HG03060 (cell line): ENCODE measurements around the gene CFHR4.
"Not testable (repeated sequence)": the region's sequence is repeated elsewhere in the genome, so short reads cannot be mapped to it uniquely, and the experiment has no call there.

Experiments
- ATAC-seq: cut with Tn5 transposase; IDR thresholded peaks from one replicate; pipeline ENCODE4 v1.9.1; 2021; ENCODE audit warnings: low read depth, moderate number of reproducible peaks; ENCODE audit not compliant: unreplicated experiment

The CFHR4 gene

DNA sequence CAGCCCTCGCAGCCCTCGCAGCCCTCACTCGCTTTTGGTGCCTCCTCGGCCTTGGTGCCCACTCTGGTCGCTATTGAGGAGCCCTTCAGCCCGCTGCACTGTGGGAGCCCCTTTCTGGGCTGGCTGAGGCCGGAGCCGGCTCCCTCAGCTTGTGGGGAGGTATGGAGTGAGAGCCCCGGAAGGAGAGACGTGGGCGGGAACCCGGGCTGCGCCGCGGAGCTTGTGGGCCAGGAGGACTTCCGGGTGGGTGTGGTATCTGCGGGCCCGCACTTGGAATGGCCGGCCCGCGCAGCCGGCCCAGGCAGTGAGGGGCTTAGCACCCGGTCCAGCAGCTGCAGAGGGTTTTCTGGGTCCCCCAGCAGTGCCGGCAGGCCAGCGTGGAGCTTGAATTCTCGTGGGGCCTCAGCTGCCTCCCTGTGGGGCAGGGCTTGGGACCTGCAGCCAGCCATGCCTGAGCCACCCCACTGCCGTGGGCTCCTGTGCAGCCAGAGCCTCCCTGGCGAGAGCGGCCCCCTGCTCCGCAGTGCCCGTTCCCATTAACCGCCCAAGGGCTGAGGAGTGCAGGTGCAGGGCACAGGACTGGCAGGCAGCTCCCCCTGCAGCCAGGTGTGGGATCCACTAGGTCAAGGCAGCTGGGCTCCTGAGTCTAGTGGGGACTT, 45.8 kb downstream of the CFHR4 start:
- ATAC-seq = no peak

DNA sequence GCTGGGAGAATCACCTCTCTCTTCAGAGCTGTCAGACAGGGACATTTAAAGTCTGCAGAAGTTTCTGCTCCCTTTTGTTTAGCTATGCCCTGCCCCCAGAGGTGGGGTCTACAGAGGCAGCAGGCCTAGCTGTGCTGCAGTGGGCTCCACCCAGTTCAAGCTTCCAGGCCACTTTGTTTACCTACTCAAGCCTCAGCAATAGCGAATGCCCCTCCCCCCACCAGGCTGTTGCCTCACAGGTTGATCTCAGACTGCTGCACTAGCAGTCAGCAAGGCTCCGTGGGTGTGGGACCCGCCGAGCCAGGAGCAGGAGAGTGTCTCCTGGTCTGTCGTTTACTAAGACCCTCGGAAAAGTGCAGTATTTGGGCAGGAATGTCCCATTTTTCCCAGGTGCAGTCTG, 53.6 kb downstream of the CFHR4 start:
- not testable (repeated sequence) for ATAC-seq

- ATAC-seq = not testable (repeated sequence)
Measured at GRCh38 chr1:196943568-196943967, 55.7 kb downstream of the CFHR4 start, which contains the start of gene CFHR2. Gene CFHR2 (plus strand): TSS chr1:196943738. CDS start chr1:196943881, 143 bp downstream.

DNA sequence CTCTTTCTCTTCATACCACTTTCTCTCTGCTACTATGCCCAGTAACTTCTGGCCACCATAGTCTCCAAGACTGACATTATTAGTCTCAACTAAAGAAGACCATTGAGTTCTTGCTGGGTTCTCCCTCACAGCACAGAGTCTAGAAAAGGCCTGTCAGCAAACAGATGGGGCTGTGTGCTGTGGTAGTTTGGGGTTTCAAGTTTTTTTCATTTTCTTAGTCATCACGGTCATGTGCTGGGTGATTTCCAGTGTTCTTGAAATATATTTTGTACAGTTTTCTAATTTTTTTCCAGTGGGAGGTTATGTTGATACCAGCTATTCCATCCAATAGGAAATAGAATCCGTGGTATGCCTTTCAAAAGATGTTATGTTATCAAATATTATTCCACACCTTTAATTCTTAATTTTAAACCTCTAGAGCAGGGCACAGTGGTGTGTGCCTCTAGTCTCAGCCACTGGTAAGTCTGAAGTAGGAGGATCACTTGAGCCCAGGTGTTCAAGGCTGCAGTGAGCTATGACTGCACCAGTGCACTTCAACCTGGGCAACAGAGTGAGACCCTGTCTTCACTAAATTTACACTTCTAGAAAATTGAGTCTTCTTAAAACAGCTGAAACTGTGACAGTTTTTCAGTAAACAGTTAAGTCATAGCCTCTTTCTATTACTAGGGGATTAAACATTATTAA, 64.0 kb downstream of the CFHR4 start:
- ATAC-seq = peak; percentile 76

- no peak for ATAC-seq
Measured at GRCh38 chr1:196954778-196955177, 66.9 kb downstream of the CFHR4 start.

DNA sequence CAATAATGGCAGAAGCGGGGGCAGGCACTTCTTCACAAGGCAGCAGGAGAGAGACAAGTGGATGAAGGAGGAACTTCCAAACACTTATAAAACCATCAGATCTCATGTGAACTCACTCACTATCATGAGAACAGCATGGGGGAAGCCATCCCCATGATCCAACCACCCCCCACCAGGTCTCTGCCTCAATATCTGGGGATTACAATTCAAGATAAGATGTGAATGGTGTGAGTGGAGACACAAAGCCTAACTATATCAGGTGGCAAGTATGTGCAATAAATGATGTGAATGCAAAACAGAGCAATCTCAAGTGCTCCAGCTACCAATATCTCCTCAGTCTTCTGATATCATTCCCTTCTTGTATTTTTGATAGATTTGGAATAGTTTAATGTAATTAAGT, 68.1 kb downstream of the CFHR4 start:
- ATAC-seq = no peak

- peak; percentile 89 for ATAC-seq
Measured at GRCh38 chr1:196960854-196961253, 73.0 kb downstream of the CFHR4 start.
